C4-2B (cell line): ENCODE measurements around the gene SIM1.

Experiments used
- H3K27ac ChIP-seq: fragments of 450-650 bp; 2 replicates; pipeline ENCODE4 v1.5.1; 2017
- ZFX ChIP-seq: fragments of 450-650 bp; IDR thresholded peaks from 2 replicates; pipeline ENCODE4 v1.6.1; 2017
- TF ChIP-seq, protein P1 (sequence below): fragments of 450-650 bp; conservative IDR thresholded peaks from 2 replicates; pipeline ENCODE4 v1.5.1; 2017; ENCODE audit warnings: mild to moderate bottlenecking

SIM1 gene

DNA sequence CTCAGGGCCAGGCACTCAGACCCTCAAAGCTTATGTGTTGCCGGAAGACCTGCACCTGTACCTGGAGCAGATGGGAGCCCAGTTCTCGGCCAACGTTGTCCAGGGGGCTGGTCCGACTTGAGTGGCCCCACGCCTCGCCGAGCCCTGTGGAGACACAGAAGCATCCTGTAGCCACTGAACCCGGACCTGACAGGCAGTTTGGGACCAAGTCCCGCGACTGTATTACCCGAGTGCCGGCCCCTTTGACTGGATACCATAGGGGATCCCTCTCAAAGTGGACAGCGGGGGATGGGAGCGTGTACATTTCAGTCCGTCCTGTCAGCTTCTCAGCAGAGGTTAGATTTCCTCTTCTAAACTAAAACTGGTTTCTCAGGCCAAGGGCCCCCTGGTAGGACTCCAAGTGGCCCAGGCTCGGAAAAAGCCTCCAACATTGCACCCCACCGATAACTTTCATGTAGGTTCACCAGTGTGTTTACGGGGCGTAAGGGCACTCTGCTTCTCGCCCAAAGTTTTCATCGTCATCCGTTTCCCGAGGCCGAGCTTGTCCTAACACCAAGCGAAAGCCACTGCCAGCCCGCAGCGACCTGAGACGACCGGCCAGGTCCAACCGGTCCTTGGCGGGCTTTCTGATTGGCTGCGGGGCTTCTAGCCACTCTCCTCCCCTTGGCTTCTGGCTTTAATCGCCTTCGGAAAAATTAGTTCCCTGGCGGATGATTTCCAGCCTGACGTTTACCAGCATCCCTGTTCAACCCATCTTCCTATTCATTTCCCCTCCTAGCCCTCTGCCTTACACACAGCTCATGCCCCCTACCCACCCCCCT is 10.8 kb downstream of the SIM1 start:
- TF ChIP-seq, protein P1, sequence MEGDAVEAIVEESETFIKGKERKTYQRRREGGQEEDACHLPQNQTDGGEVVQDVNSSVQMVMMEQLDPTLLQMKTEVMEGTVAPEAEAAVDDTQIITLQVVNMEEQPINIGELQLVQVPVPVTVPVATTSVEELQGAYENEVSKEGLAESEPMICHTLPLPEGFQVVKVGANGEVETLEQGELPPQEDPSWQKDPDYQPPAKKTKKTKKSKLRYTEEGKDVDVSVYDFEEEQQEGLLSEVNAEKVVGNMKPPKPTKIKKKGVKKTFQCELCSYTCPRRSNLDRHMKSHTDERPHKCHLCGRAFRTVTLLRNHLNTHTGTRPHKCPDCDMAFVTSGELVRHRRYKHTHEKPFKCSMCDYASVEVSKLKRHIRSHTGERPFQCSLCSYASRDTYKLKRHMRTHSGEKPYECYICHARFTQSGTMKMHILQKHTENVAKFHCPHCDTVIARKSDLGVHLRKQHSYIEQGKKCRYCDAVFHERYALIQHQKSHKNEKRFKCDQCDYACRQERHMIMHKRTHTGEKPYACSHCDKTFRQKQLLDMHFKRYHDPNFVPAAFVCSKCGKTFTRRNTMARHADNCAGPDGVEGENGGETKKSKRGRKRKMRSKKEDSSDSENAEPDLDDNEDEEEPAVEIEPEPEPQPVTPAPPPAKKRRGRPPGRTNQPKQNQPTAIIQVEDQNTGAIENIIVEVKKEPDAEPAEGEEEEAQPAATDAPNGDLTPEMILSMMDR = no peak
- TF ChIP-seq ZFX = no peak
- peak overlapping the region; percentile 76 for H3K27ac ChIP-seq

DNA sequence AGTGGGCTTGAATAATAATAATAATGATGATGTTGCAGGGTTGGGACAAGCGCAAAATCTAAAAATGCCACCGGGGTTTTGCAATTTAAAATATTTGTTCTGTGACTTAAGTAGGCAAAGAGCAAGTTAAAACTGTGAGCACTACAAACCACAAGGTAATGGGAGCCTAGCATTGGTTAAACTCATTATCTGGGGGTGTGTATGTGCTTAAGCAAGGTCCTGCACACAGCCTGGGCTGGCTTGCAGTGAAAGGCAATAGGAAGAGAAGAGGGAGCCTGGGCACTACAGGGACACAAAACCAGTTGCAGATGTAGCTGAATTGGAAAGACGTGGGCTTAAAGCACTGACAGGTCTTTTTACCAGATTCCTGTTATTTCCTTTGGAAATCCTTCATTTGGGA is 11.7 kb downstream of the SIM1 start:
- H3K27ac ChIP-seq = peak overlapping the region; percentile 76
- no peak for TF ChIP-seq ZFX
- TF ChIP-seq, protein P1 = no peak

DNA sequence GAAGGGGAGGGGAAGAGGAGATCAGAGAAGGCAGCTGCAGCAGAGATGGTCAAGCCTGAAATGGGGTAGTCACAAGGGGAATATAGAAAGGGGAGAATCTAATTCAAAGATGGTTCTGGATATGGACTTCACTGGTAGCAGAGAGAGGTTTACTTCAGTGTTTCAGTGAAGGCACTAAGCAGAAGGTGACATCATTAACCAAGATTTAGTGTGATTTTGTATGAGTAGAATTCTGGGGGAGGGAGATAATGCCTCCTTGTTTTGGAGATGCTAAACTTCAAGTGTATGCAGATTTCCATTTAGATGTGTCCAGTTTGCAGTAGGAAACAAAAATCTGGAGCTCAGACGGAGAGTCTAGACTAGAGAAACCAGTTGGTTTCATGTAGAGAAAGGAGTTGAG is 13.1 kb downstream of the SIM1 start:
- no peak overlapping the region for H3K27ac ChIP-seq
- no peak for TF ChIP-seq ZFX
- TF ChIP-seq, protein P1 = no peak

DNA sequence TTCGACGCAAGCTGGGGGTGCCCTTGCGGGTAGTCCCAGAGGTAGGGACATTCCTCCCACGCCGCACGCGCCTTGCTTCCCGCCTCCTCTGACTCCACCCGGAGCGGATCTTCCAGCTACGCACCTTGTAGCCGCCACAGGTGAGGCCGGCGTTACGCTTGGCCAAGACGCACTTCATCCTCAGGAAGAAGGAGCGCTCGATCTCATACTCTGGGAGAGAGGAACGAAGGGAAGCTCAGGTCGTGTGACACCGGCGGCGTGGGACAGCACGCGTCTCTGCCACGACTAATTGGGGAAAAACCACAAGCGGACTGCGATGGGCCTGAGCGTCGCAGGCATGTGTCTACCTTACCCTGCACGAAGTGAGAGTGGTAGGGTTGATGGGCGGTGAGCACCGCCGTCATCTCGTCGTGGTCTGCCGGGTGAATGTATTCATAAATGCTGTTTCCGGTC is 15.5 kb downstream of the SIM1 start:
- TF ChIP-seq, protein P1 = no peak
- no peak for TF ChIP-seq ZFX
- H3K27ac ChIP-seq = no peak overlapping the region

DNA sequence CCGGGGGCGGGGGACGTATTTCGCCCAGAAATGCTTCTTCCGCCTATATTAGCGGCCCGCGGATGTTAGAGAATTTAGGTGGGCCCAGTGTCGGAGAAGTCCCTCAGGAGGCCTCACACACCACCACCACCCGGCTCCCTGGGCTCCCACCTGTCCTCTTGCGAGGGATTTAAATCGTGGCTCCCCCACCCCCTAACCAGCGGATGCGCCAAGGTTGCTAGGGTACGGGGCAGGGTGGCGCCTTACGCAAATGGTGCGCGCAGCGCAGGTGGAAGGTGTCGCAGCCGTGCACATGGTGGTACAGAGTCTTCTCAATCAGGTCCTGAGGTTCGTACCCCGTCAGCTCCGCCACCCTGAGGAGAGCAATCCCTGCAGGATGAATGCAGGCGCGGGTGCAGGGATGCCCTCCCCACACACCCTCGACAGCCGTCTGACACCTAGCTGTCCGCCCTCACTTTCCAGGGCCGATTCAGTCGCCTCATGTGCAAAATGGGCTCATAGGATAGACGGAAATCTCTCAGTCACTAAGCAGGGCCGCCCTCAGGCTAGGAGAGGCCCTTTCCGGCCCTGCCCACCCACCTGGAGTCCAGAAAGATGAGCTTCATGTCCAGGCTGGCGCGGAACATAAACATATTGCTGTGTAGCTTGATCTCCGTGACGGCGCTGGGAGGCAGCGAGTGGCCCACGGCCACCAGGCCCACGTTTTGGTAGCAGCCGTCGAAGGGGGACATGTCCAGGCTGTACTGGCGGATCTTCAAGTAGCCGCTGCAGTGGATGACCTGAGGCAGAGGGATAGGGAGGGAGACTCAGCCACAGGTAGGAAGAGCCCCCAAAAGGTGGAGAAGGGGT is 16.6 kb downstream of the SIM1 start:
- no peak overlapping the region for H3K27ac ChIP-seq
- TF ChIP-seq, protein P1 = no peak
- TF ChIP-seq ZFX = no peak

DNA sequence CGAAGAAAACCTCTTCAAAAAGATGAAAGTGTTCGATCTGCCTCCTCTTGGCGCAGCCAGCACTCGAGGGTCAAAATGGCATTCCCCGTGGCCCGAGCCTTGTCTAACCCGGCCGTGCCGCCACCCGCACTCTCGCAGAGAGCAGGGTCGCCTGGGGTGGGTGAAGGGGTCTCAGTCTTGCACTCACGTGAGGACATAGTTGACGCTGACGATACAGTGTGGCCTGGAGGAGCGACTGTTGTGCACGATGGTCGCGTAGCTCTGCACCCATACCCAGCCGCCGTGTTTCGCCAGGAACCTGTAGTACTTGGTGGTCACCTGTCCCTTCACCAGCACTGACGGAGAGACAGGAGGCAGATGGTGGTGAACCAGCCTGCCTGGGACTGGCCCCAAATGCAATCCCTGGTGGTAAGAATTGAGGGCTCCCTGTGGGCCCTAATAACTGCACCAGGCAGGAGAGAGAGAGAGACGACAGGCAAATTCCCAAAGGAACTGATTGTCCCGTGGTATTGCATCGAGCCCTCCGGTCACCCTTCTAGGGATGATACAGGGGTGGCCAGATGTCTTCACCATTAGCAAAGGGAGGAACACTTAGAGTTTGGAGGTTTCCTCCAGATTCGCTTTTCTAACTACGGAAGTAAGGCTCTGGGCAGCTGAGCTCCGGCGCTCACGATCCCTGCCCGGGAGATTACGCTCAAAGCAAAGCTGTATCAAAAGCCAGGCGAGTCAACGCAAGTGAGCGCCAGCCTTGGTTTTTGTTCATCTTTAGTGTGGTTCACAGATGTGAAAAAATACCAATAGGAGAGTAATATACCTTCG is 17.4 kb downstream of the SIM1 start:
- TF ChIP-seq ZFX = no peak
- TF ChIP-seq, protein P1 = no peak
- no peak overlapping the region for H3K27ac ChIP-seq
